Thyroid gland (tissue), 4 donors: ENCODE measurements around the gene PLEKHG3.

Experiments
- POLR2A ChIP-seq, 2 donors: fragments of 450-650 bp; IDR thresholded peaks; one replicate each; pipeline ENCODE4 v1.6.1; 2017; ENCODE audit warnings: antibody characterized with exemption in 2 of 2, mild to moderate bottlenecking in 2 of 2, moderate library complexity in 1 of 2
- TF ChIP-seq, protein P1 (sequence below), 6 experiments: fragments of 200-600 bp in 3 of 6; fragments of 450-650 bp in 3 of 6; sonication (generic) in 3 of 6; IDR thresholded peaks; one replicate each; pipeline ENCODE4 v1.5.1; 2016 to 2019; ENCODE audit warnings: antibody characterized with exemption in 6 of 6, mild to moderate bottlenecking in 2 of 6, inconsistent platforms in 1 of 6, moderate library complexity in 1 of 6

- TF ChIP-seq, protein P1, sequence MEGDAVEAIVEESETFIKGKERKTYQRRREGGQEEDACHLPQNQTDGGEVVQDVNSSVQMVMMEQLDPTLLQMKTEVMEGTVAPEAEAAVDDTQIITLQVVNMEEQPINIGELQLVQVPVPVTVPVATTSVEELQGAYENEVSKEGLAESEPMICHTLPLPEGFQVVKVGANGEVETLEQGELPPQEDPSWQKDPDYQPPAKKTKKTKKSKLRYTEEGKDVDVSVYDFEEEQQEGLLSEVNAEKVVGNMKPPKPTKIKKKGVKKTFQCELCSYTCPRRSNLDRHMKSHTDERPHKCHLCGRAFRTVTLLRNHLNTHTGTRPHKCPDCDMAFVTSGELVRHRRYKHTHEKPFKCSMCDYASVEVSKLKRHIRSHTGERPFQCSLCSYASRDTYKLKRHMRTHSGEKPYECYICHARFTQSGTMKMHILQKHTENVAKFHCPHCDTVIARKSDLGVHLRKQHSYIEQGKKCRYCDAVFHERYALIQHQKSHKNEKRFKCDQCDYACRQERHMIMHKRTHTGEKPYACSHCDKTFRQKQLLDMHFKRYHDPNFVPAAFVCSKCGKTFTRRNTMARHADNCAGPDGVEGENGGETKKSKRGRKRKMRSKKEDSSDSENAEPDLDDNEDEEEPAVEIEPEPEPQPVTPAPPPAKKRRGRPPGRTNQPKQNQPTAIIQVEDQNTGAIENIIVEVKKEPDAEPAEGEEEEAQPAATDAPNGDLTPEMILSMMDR (IDR thresholded peaks at IDR 0.05) = no peak
- TF ChIP-seq POLR2A (IDR thresholded peaks at IDR 0.05) = no peak
These were observed 13.6 kb downstream of the PLEKHG3 start for GRCh38 chr14:64717870-64718269.
